ENCODE data around the gene CUBN. TPM values are rescaled to one million over a fixed set of nuclear protein-coding genes. Genes with fewer than 3 reads are reported as not detected.

Gene CUBN
- total RNA-seq, 1 experiment from 2014 or later, result 1.3 TPM

DNA sequence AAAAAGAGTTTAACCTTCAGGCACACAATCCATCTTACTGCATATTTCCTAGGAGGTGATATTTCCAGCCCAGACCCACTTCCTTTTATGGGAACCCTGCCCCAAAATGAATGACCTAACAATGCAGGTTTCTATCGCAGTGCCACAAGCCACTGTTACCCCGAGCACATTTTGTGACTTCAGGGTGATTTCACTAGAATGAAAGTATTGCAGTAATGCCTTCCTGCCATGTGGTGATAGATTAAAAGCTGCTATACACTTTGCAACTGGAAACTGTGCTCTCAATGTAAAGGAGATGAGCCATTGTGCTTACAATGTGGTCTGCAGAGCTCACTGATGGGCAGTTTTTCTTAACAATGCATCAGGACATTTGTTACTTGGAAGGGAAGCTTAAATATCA lies 221.9 kb downstream of the CUBN start:
- BruUV-seq (replicated peaks), result no TSS peak
- CTCF ChIA-PET, result no interaction called here
- H3K4me1 ChIP-seq (ENCODE audit: control insufficient read depth, insufficient read depth, low read length), result no peaks in the 10 kb centered on the region
- in situ Hi-C loops (cut with HindIII; ENCODE audit: low pct_unique_long_range_greater_than_20kb, low sequenced_read_pairs), result no loop called here
- H3K27ac ChIP-seq (ENCODE audit: low read length), result no peak overlapping the region; the same call in 1 of the 2 replicates
- no peaks in the 10 kb centered on the region for H3K36me3 ChIP-seq (ENCODE audit: control insufficient read depth, insufficient read depth, low read length)
- POLR2A ChIA-PET, result no interaction called here
- H3K9me3 ChIP-seq (ENCODE audit: control insufficient read depth, insufficient read depth, low read depth, low read length), result peaks cover 6% of the 10 kb centered on the region; the same call in 1 of the 2 replicates
- ATAC-seq (no peak), DNase-seq (ENCODE audit: low read depth, low spot score) (no peak)
- H3K27me3 ChIP-seq (ENCODE audit: control insufficient read depth, insufficient read depth, low read length), result no peaks in the 10 kb centered on the region
- intact Hi-C loops (cut with micrococcal nuclease; ENCODE audit: unreplicated experiment), result no loop called here
- no peak for TF ChIP-seq SIN3A (IDR thresholded peaks at IDR 0.05; ENCODE audit: borderline replicate concordance, insufficient read depth, low read depth, low read length)
- TF ChIP-seq CTCF (IDR thresholded peaks at IDR 0.05), result no peak
- TF ChIP-seq POLR2AphosphoS5 (IDR thresholded peaks at IDR 0.05; ENCODE audit: low read depth, low read length), result no peak
- TF ChIP-seq TCF7L2 (IDR thresholded peaks at IDR 0.05; ENCODE audit: low read depth, low read length), result no peak
- TF ChIP-seq REST (IDR thresholded peaks at IDR 0.05; ENCODE audit: insufficient read depth in 1 of 2, low read depth in 2 of 2, low read length in 1 of 2), result no peak
- no peak overlapping the region for H3K4me3 ChIP-seq (ENCODE audit: low read depth in 2 of 2, low read length in 2 of 2)

GRCh38 chr10:16905320-16905719 lies 224.3 kb downstream of the CUBN start:
- peaks cover 9% of the 10 kb centered on the region; the same call in 1 of the 2 replicates for H3K9me3 ChIP-seq (ENCODE audit: control insufficient read depth, insufficient read depth, low read depth, low read length)
- intact Hi-C loops (cut with micrococcal nuclease; ENCODE audit: unreplicated experiment) (no loop called here), in situ Hi-C loops (cut with HindIII; ENCODE audit: low pct_unique_long_range_greater_than_20kb, low sequenced_read_pairs) (no loop called here)
- TF ChIP-seq REST (IDR thresholded peaks at IDR 0.05; ENCODE audit: insufficient read depth in 1 of 2, low read depth in 2 of 2, low read length in 1 of 2) (no peak), CTCF (IDR thresholded peaks at IDR 0.05) (no peak), SIN3A (IDR thresholded peaks at IDR 0.05; ENCODE audit: borderline replicate concordance, insufficient read depth, low read depth, low read length) (no peak), POLR2AphosphoS5 (IDR thresholded peaks at IDR 0.05; ENCODE audit: low read depth, low read length) (no peak), TCF7L2 (IDR thresholded peaks at IDR 0.05; ENCODE audit: low read depth, low read length) (no peak)
- no TSS peak for BruUV-seq (replicated peaks)
- H3K27me3 ChIP-seq (ENCODE audit: control insufficient read depth, insufficient read depth, low read length), result no peaks in the 10 kb centered on the region
- no peaks in the 10 kb centered on the region for H3K36me3 ChIP-seq (ENCODE audit: control insufficient read depth, insufficient read depth, low read length)
- DNase-seq (ENCODE audit: low read depth, low spot score), result no peak
- ChIA-PET CTCF (no interaction called here), POLR2A (no interaction called here)
- no peak for ATAC-seq
- no peak overlapping the region; the same call in 1 of the 2 replicates for H3K27ac ChIP-seq (ENCODE audit: low read length)
- no peaks in the 10 kb centered on the region for H3K4me1 ChIP-seq (ENCODE audit: control insufficient read depth, insufficient read depth, low read length)
- no peak overlapping the region for H3K4me3 ChIP-seq (ENCODE audit: low read depth in 2 of 2, low read length in 2 of 2)

Data from Panc1 (cell line).